Osteoblast (primary cell): ENCODE data around the gene COL19A1. TPM values are rescaled to one million over a fixed set of nuclear protein-coding genes. Genes with fewer than 3 reads are reported as not detected.

Source experiments
- DNase-seq: peaks from one replicate; pipeline ENCODE4 v3.0.0; 2011; ENCODE audit warnings: low spot score, mixed read lengths; ENCODE audit not compliant: insufficient read length; ENCODE audit errors: missing footprints
- H2AFZ ChIP-seq: 2 replicates; pipeline ENCODE4 v1.6.0; 2011; ENCODE audit warnings: mild to moderate bottlenecking, low read length
- H3K27ac ChIP-seq: 2 replicates; pipeline ENCODE4 v1.5.1; 2011; ENCODE audit warnings: mild to moderate bottlenecking, low read depth, low read length, moderate library complexity
- H3K27me3 ChIP-seq: 2 replicates; pipeline ENCODE4 v1.6.0; 2012; ENCODE audit warnings: mild to moderate bottlenecking, control low read depth, inconsistent platforms, low read length, moderate library complexity; ENCODE audit not compliant: insufficient read depth
- H3K36me3 ChIP-seq: 2 replicates; pipeline ENCODE4 v1.5.1; 2011; ENCODE audit warnings: mild to moderate bottlenecking, low read length, control low read depth, moderate library complexity; ENCODE audit not compliant: insufficient read depth
- H3K4me1 ChIP-seq: 2 replicates; pipeline ENCODE4 v1.5.1; 2011; ENCODE audit warnings: mild to moderate bottlenecking, low read length, control low read depth, moderate library complexity; ENCODE audit not compliant: insufficient read depth
- H3K4me2 ChIP-seq: 2 replicates; pipeline ENCODE4 v1.6.0; 2011; ENCODE audit warnings: mild to moderate bottlenecking, low read length; ENCODE audit not compliant: insufficient read depth
- H3K4me3 ChIP-seq: fragments of 200-600 bp; sonication (generic); 3 replicates; pipeline ENCODE4 v1.5.1; 2012; ENCODE audit warnings: mild to moderate bottlenecking, low read length, inconsistent platforms; ENCODE audit not compliant: insufficient read depth
- H3K79me2 ChIP-seq: 2 replicates; pipeline ENCODE4 v1.6.0; 2012; ENCODE audit warnings: mild to moderate bottlenecking, low read length, control low read depth, inconsistent platforms; ENCODE audit not compliant: insufficient read depth
- H3K9me3 ChIP-seq: 2 replicates; pipeline ENCODE4 v1.5.1; 2011; ENCODE audit warnings: low read depth, low read length, control low read depth
- H4K20me1 ChIP-seq: 2 replicates; pipeline ENCODE4 v1.6.0; 2012; ENCODE audit warnings: mild to moderate bottlenecking, low read length, control low read depth; ENCODE audit not compliant: insufficient read depth
- total RNA-seq: library from RNA; depleted of rRNA; stranded (reverse); fragments of >200 nt; gene quantifications from 2 replicates; pipeline ENCODE4 v1.2.3, GENCODE V29; 2012
- TF ChIP-seq, protein P1 (sequence below): IDR thresholded peaks from 2 replicates; pipeline ENCODE4 v1.5.1; 2011; ENCODE audit warnings: mild to moderate bottlenecking, low read depth, low read length, moderate library complexity; ENCODE audit errors: extremely low read depth

The COL19A1 gene
- total RNA-seq, 1 donor: under 0.01 TPM

DNA sequence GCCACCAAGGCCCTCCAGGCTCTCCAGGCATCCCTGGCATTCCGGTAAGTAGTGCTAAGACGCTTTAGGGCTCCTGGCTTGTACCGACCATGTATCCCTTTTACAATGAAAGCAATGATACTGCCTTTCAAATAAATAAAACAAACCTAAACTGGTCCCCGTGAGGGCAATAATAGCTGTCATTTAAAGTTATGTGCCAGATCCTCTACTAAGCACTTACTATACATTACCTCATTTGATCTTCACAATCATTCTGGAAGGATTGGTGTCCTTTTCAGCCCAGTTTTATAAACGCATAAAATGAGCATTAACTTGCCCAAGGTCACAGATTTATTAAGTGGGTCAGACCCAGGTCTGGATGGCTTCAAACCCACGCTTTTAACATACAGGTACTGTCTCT lies 321.8 kb downstream of the COL19A1 start:
- Histone ChIP-seq H3K79me2 (no peaks in the 10 kb centered on the region), H3K27me3 (no peaks in the 10 kb centered on the region), H3K4me3 (no peak overlapping the region)

GRCh38 chr6:70194421-70194820 lies 328.1 kb downstream of the COL19A1 start:
- no peaks in the 10 kb centered on the region for H3K36me3 ChIP-seq
- no peaks in the 10 kb centered on the region for H3K27me3 ChIP-seq
- no peak overlapping the region for H3K27ac ChIP-seq
- no peaks in the 10 kb centered on the region for H4K20me1 ChIP-seq
- no peak overlapping the region for H3K4me2 ChIP-seq
- H2AFZ ChIP-seq: no peak overlapping the region
- no peak for DNase-seq
- H3K4me3 ChIP-seq: no peak overlapping the region
- no peaks in the 10 kb centered on the region for H3K4me1 ChIP-seq
- no peaks in the 10 kb centered on the region for H3K79me2 ChIP-seq
- TF ChIP-seq, protein P1, sequence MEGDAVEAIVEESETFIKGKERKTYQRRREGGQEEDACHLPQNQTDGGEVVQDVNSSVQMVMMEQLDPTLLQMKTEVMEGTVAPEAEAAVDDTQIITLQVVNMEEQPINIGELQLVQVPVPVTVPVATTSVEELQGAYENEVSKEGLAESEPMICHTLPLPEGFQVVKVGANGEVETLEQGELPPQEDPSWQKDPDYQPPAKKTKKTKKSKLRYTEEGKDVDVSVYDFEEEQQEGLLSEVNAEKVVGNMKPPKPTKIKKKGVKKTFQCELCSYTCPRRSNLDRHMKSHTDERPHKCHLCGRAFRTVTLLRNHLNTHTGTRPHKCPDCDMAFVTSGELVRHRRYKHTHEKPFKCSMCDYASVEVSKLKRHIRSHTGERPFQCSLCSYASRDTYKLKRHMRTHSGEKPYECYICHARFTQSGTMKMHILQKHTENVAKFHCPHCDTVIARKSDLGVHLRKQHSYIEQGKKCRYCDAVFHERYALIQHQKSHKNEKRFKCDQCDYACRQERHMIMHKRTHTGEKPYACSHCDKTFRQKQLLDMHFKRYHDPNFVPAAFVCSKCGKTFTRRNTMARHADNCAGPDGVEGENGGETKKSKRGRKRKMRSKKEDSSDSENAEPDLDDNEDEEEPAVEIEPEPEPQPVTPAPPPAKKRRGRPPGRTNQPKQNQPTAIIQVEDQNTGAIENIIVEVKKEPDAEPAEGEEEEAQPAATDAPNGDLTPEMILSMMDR: no peak
- no peaks in the 10 kb centered on the region for H3K9me3 ChIP-seq

More for the DNA sequence above, 321.8 kb downstream of the COL19A1 start:
- H3K27ac ChIP-seq: no peak overlapping the region
- H3K9me3 ChIP-seq: no peaks in the 10 kb centered on the region
- no peak overlapping the region for H2AFZ ChIP-seq
- no peak for DNase-seq
- no peaks in the 10 kb centered on the region for H4K20me1 ChIP-seq
- TF ChIP-seq, protein P1: no peak
- no peak overlapping the region for H3K4me2 ChIP-seq
- no peaks in the 10 kb centered on the region for H3K4me1 ChIP-seq
- H3K36me3 ChIP-seq: no peaks in the 10 kb centered on the region

- Histone ChIP-seq H3K36me3 (no peaks in the 10 kb centered on the region), H3K4me3 (no peak overlapping the region), H3K9me3 (no peaks in the 10 kb centered on the region), H4K20me1 (no peaks in the 10 kb centered on the region), H3K4me2 (no peak overlapping the region), H3K79me2 (no peaks in the 10 kb centered on the region), H3K27me3 (no peaks in the 10 kb centered on the region), H3K4me1 (no peaks in the 10 kb centered on the region), H2AFZ (no peak overlapping the region), H3K27ac (no peak overlapping the region)
- DNase-seq: no peak
- TF ChIP-seq, protein P1: no peak
These were observed 330.2 kb downstream of the COL19A1 start for GRCh38 chr6:70196531-70196930.

GRCh38 chr6:70198785-70199184 lies 332.4 kb downstream of the COL19A1 start:
- Histone ChIP-seq H3K27me3 (no peaks in the 10 kb centered on the region), H3K4me3 (no peak overlapping the region), H3K36me3 (no peaks in the 10 kb centered on the region), H2AFZ (no peak overlapping the region), H3K79me2 (no peaks in the 10 kb centered on the region), H3K9me3 (no peaks in the 10 kb centered on the region), H3K4me2 (no peak overlapping the region), H3K27ac (no peak overlapping the region), H4K20me1 (no peaks in the 10 kb centered on the region), H3K4me1 (no peaks in the 10 kb centered on the region)
- no peak for DNase-seq
- TF ChIP-seq, protein P1: no peak
